IMR-90 (cell line): ENCODE results near the gene RRP8.

Experiments used
- MAFK ChIP-seq: IDR thresholded peaks from 2 replicates; pipeline ENCODE4 v1.6.1; 2012; ENCODE audit warnings: low read depth, low read length, improper control_type of control experiment
- TF ChIP-seq, protein P1 (sequence below): conservative IDR thresholded peaks from 2 replicates; pipeline ENCODE4 v1.5.1; 2012; ENCODE audit warnings: mild to moderate bottlenecking, low read depth, low read length, improper control_type of control experiment

DNA sequence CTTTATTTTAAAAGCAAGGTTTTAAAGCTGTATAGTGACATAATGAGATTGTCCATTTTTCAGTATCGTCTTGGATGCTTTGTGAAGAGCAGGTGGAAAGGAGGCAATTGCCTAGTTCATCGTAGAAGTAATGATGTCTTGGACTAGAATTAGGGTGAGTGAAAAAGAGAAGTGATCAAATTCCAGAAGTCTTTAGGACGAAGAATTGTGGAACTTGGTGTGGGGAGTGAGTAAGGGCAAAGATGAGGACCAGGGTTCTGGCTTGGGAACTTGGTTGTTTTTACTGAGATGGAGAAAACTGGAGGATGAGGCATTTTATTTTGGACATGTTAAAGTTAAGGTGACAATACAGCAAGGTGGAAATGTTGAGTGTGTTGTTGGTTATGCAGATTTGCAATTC, 1.4 kb upstream of the RRP8 start:
- TF ChIP-seq, protein P1, sequence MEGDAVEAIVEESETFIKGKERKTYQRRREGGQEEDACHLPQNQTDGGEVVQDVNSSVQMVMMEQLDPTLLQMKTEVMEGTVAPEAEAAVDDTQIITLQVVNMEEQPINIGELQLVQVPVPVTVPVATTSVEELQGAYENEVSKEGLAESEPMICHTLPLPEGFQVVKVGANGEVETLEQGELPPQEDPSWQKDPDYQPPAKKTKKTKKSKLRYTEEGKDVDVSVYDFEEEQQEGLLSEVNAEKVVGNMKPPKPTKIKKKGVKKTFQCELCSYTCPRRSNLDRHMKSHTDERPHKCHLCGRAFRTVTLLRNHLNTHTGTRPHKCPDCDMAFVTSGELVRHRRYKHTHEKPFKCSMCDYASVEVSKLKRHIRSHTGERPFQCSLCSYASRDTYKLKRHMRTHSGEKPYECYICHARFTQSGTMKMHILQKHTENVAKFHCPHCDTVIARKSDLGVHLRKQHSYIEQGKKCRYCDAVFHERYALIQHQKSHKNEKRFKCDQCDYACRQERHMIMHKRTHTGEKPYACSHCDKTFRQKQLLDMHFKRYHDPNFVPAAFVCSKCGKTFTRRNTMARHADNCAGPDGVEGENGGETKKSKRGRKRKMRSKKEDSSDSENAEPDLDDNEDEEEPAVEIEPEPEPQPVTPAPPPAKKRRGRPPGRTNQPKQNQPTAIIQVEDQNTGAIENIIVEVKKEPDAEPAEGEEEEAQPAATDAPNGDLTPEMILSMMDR: no peak
- no peak for TF ChIP-seq MAFK
